WI38 (cell line): ENCODE measurements around the gene ARHGEF4.
A peak's percentile ranks its signal among the peaks of the same experiment; 100 is the strongest.

Source experiments
- H3K4me3 ChIP-seq: 2 replicates; pipeline ENCODE4 v1.5.1; 2011; ENCODE audit warnings: low read depth, mild to moderate bottlenecking, control low read depth, low read length
- TF ChIP-seq, protein P1 (sequence below): IDR thresholded peaks from 2 replicates; pipeline ENCODE4 v1.5.1; 2012; ENCODE audit warnings: low read depth, mild to moderate bottlenecking, control low read depth, low read length

The ARHGEF4 gene

DNA sequence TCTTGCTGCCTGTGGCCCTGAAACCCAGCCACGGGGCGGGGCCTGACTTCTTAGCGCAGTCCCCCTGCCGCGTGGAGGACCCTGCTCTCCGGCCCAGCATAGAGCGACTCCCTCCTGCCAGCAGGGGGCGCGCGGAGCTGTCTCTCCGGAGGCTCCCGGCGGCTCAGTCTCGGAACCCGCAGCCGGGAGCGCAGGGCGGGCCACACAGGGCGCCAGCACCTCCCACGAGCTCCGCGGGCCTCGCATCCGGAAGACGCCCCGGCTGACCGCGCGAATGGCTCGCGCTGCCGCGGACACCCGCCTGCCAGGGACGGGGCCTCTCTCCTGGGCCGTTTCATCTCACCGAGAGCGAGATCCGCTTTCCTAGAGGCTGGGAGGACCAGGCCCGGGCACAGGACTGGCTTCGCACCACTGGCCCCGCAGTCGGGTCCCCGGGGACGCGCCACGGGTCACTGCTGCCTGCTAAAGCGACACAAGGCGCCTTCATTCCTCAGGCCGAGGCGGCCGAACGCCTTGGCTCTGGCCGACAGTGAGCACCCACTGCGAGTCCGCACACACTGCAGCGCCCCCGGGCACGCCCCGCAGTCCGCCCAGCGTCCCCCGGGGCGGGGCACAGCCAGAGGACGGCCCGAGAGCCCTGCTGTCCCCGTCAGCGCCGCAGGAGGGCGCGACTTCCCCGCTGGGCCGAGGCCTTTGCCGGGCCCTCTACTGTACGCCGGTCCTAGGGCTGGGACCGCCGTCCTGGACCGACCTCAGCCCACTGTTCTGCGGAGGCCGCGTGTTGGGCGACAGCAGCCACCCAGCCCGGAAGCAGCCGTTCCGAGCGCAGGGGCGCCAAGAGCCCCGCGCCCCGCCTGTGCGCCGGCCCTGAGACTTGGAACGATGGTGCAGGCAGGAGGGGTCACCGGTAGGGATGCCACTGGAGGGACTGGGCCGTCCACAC, 39.0 kb upstream of the ARHGEF4 start:
- H3K4me3 ChIP-seq: peak overlapping the region; percentile 70
- TF ChIP-seq, protein P1, sequence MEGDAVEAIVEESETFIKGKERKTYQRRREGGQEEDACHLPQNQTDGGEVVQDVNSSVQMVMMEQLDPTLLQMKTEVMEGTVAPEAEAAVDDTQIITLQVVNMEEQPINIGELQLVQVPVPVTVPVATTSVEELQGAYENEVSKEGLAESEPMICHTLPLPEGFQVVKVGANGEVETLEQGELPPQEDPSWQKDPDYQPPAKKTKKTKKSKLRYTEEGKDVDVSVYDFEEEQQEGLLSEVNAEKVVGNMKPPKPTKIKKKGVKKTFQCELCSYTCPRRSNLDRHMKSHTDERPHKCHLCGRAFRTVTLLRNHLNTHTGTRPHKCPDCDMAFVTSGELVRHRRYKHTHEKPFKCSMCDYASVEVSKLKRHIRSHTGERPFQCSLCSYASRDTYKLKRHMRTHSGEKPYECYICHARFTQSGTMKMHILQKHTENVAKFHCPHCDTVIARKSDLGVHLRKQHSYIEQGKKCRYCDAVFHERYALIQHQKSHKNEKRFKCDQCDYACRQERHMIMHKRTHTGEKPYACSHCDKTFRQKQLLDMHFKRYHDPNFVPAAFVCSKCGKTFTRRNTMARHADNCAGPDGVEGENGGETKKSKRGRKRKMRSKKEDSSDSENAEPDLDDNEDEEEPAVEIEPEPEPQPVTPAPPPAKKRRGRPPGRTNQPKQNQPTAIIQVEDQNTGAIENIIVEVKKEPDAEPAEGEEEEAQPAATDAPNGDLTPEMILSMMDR: peak; percentile 80

DNA sequence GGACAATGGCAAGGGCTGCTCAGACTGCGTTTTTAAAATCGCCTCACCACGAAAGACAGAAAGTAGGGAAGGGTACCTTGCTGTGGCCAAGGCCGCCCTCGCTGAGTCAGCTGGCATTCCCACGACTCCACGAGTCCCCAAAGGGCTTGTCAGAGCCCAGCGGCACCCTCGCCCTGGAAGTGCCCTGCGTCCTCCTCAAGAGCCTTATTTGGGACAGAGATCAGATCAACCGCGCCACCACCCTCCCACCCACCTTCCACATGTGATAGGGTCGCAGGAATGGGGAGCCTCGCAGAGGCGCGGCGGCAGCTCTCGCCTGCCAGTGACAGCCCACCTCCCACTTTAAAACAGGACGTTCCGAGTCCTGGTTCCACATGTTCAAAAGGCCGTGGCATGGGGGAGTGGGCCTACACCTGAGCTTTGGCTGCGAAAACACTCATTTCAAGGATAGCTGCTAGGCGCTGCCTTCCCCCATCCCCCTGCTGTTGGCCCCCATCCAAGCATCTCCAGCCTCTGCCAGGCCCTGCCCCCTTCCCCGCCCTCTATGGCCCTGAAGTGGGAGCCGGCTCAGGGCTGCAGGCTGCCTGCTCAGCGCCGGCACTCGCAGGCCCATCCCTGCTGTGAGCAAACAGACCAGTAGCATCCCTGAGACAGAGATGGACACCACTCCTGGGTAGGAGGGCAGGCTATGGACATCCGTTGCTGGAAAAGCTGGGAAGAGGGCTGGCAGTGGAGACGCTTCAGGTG, 38.1 kb upstream of the ARHGEF4 start:
- TF ChIP-seq, protein P1: no peak
- peak overlapping the region; percentile 70 for H3K4me3 ChIP-seq

DNA sequence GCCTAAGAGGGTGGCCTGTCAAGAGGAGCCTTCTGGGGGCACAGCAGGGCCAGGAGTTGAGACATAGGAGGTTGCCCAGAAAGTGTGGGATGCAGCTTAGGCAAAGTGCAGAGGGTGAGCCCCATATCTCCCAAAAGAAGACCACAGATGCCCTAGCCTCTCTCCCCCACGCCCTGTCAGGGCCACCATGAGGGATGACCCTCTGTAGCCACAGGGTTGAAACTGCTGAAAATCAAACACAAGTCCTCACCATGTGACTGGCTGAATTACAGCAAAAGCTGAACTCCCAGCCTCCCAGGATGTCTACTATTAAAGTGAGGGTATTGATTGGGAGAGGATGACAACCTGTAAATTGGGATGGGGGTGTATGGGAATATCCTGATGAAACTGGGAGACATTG, 37.4 kb upstream of the ARHGEF4 start:
- TF ChIP-seq, protein P1: no peak
- H3K4me3 ChIP-seq: no peak overlapping the region

DNA sequence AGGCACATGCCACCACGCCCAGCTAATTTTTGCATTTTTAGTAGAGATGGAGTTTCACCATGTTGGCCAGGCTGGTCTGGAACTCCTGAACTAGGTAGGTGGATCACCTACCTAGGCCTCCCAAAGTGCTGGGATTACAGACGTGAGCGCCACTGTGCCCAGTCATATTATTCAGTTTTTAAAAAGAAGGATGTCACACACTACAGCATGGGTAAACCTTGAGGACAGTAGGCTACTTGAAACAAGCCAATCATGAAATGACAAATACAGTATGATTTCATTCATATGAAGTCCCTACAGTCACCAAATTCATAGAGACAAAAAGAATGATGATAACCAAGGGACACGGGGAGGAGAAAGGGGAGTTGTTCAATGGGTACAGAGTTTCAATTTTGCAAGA, 31.1 kb upstream of the ARHGEF4 start:
- TF ChIP-seq, protein P1: no peak
- no peak overlapping the region for H3K4me3 ChIP-seq

DNA sequence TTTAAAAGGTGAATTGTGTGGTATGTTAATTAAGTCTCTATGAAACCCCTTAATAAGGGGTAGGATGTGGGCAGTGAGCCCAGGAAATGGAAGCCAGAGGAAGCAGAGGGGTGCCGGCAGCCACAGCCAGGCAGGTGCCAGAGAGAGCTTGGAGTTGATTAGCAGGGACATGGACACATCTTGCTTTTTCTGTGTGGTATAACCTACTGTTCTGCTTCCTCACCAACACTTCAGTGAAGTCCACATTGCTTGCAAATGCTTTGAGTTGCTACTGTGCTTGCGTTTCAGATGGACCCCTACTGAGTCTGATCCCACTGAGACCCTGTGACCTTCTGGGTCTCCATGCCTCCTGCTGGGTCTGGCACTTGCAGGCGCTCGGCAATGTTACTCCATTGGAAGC, 30.3 kb upstream of the ARHGEF4 start:
- H3K4me3 ChIP-seq: no peak overlapping the region
- TF ChIP-seq, protein P1: no peak

DNA sequence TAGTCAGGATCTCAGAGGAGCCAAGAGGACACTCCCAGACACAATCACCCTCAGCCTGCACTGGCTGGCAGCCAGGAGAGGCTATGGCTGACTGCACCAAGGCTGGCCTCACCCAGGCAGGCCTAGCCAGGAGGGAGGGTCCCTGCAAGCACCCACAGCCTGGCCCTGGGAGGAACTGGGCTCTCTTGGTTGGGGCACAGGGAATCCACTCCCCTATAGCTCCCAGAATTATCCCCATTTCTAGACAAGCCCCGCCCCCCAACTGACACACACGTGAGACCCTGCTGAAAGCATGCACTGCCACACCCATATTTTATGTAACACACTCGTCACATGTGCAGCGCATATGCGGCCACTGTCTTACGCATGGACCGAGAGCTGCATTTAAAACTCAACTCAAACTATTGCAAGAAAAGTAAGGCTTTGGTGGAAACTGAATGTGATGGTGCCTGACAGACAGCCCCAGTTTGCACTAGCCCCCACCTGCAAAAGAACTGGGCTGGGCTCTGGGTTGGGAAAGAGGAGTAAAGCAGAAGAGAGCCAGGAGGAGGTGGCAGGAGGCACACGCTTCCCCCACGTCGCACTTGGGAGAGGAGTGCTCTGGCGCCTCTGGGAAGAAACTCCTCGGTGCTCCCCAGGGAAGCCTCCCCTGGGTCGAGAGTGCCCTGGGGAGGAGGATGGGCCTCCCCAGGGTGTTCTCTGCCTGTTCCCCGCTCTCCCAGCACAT, 28.9 kb upstream of the ARHGEF4 start:
- TF ChIP-seq, protein P1: no peak
- no peak overlapping the region for H3K4me3 ChIP-seq
